ENCODE measurements around the gene ADAMTS2.

ADAMTS2 gene

GRCh38 chr5:179355976-179356974 is 11.0 kb upstream of the ADAMTS2 start:
- Histone ChIP-seq H3K9me3 (ENCODE audit: low read length) (no peaks in the 10 kb centered on the region), H3K4me3 (ENCODE audit: low read depth, low read length, poor library complexity, severe bottlenecking) (no peak overlapping the region), H3F3A (ENCODE audit: insufficient read depth, low read length) (no peaks in the 10 kb centered on the region), H3K36me3 (ENCODE audit: insufficient read depth, low read length) (no peaks in the 10 kb centered on the region), H3K27ac (ENCODE audit: low read depth, low read length, poor library complexity, severe bottlenecking) (no peak overlapping the region), H3K9ac (ENCODE audit: low read length) (no peak overlapping the region), H2AFZ (ENCODE audit: low read length) (no peak overlapping the region), H3K9me2 (ENCODE audit: low read depth, low read length) (no peaks in the 10 kb centered on the region), H3K4me2 (ENCODE audit: low read length) (no peak overlapping the region), H3K4me1 (ENCODE audit: insufficient read depth, low read length, severe bottlenecking) (no peaks in the 10 kb centered on the region), H4K20me1 (ENCODE audit: insufficient read depth, low read length) (no peaks in the 10 kb centered on the region), H3K27me3 (ENCODE audit: insufficient read depth, low read length) (no peaks in the 10 kb centered on the region), H3K79me2 (ENCODE audit: insufficient read depth, low read length) (no peaks in the 10 kb centered on the region)
- TF ChIP-seq CTCF (IDR thresholded peaks at IDR 0.05; ENCODE audit: low read length) (no peak), EZH2 (IDR thresholded peaks at IDR 0.05; ENCODE audit: borderline replicate concordance, low read length) (no peak)

- no peaks in the 10 kb centered on the region for H3K9me2 ChIP-seq (ENCODE audit: low read depth, low read length)
- H3K27me3 ChIP-seq (ENCODE audit: insufficient read depth, low read length): no peaks in the 10 kb centered on the region
- no peaks in the 10 kb centered on the region for H3K4me1 ChIP-seq (ENCODE audit: insufficient read depth, low read length, severe bottlenecking)
- H3K9me3 ChIP-seq (ENCODE audit: low read length): no peaks in the 10 kb centered on the region
- H3K4me3 ChIP-seq (ENCODE audit: low read depth, low read length, poor library complexity, severe bottlenecking): no peak overlapping the region
- no peak overlapping the region for H3K27ac ChIP-seq (ENCODE audit: low read depth, low read length, poor library complexity, severe bottlenecking)
- no peaks in the 10 kb centered on the region for H3F3A ChIP-seq (ENCODE audit: insufficient read depth, low read length)
- no peaks in the 10 kb centered on the region for H3K36me3 ChIP-seq (ENCODE audit: insufficient read depth, low read length)
- TF ChIP-seq EZH2 (IDR thresholded peaks at IDR 0.05; ENCODE audit: borderline replicate concordance, low read length) (no peak), CTCF (IDR thresholded peaks at IDR 0.05; ENCODE audit: low read length) (no peak)
- H3K4me2 ChIP-seq (ENCODE audit: low read length): no peak overlapping the region
- no peak overlapping the region for H2AFZ ChIP-seq (ENCODE audit: low read length)
- no peak overlapping the region for H3K9ac ChIP-seq (ENCODE audit: low read length)
- no peaks in the 10 kb centered on the region for H3K79me2 ChIP-seq (ENCODE audit: insufficient read depth, low read length)
- no peaks in the 10 kb centered on the region for H4K20me1 ChIP-seq (ENCODE audit: insufficient read depth, low read length)
These were observed 9.1 kb upstream of the ADAMTS2 start for GRCh38 chr5:179354305-179354882.

GRCh38 chr5:179348843-179349242 is 3.6 kb upstream of the ADAMTS2 start:
- no peaks in the 10 kb centered on the region for H3K79me2 ChIP-seq (ENCODE audit: insufficient read depth, low read length)
- no peaks in the 10 kb centered on the region for H3K36me3 ChIP-seq (ENCODE audit: insufficient read depth, low read length)
- H3K9ac ChIP-seq (ENCODE audit: low read length): no peak overlapping the region
- H3K4me1 ChIP-seq (ENCODE audit: insufficient read depth, low read length, severe bottlenecking): no peaks in the 10 kb centered on the region
- no peaks in the 10 kb centered on the region for H3K9me2 ChIP-seq (ENCODE audit: low read depth, low read length)
- H3F3A ChIP-seq (ENCODE audit: insufficient read depth, low read length): no peaks in the 10 kb centered on the region
- no peaks in the 10 kb centered on the region for H3K27me3 ChIP-seq (ENCODE audit: insufficient read depth, low read length)
- H3K9me3 ChIP-seq (ENCODE audit: low read length): no peaks in the 10 kb centered on the region
- no peak overlapping the region for H3K4me3 ChIP-seq (ENCODE audit: low read depth, low read length, poor library complexity, severe bottlenecking)
- H3K27ac ChIP-seq (ENCODE audit: low read depth, low read length, poor library complexity, severe bottlenecking): no peak overlapping the region
- H2AFZ ChIP-seq (ENCODE audit: low read length): no peak overlapping the region
- no peak overlapping the region for H3K4me2 ChIP-seq (ENCODE audit: low read length)
- TF ChIP-seq CTCF (IDR thresholded peaks at IDR 0.05; ENCODE audit: low read length): no peak
- no peak for TF ChIP-seq EZH2 (IDR thresholded peaks at IDR 0.05; ENCODE audit: borderline replicate concordance, low read length)
- no peaks in the 10 kb centered on the region for H4K20me1 ChIP-seq (ENCODE audit: insufficient read depth, low read length)

Measured in OCI-LY1 (cell line).